Measurements from ENCODE around the gene C3orf62. TPM values are rescaled to one million over a fixed set of nuclear protein-coding genes. Genes with fewer than 3 reads are reported as not detected.

C3orf62 gene
- total and polyA plus RNA-seq, 2 of the 4 experiments (the other 2 are of a cell fraction): 0.90 to 3.1 TPM

DNA sequence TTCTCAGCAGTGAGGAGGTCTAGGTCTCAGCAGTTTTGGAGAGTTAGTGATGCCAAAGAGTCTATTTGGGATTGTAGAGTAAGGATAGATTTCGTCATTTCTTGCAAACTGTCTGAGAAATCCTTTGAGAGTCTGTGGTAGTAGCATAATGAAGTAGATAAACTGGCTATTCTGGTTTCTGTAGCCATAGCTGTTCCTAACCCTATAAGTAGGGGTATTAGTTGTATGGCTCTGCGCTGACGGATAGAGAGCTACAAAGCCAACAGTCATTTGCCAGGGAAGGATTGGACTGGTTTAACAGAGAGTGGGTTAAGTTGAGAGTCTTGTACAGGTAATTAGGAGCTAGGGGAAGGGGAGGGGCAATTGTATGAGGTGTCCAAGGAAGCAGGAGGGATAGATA is 55.0 kb downstream of the C3orf62 start:
- Histone ChIP-seq H4K91ac (ENCODE audit: insufficient read depth, low read depth, low read length) (no peak overlapping the region), H3K9me3 (ENCODE audit: control insufficient read depth, insufficient read depth, low read length) (peaks cover 7% of the 10 kb centered on the region), H3K79me1 (ENCODE audit: low read depth in 1 of 2, low read length in 2 of 2) (no peaks in the 10 kb centered on the region), H2BK5ac (ENCODE audit: low read depth, low read length, poor library complexity, severe bottlenecking) (no peak overlapping the region), H3K56ac (ENCODE audit: extremely low read depth, insufficient read depth, low read length) (no peak overlapping the region), H3K36me3 (ENCODE audit: control insufficient read depth, insufficient read depth, low read length) (no peaks in the 10 kb centered on the region), H3K9me1 (ENCODE audit: insufficient read depth, low read length) (no peaks in the 10 kb centered on the region), H2BK20ac (ENCODE audit: low read depth, low read length) (no peak overlapping the region), H3K18ac (ENCODE audit: low read depth, low read length) (no peak overlapping the region), H2AK5ac (ENCODE audit: low read depth, low read length) (no peak overlapping the region), H4K5ac (ENCODE audit: low read depth, low read length) (no peak overlapping the region), H3K4me1 (ENCODE audit: control insufficient read depth, insufficient read depth, low read length) (0 out of 2 replicates have a peak, but pooled peaks cover 4% of the 10 kb centered on the region), H3K27me3 (ENCODE audit: control insufficient read depth, insufficient read depth, low read length) (no peaks in the 10 kb centered on the region), H4K20me1 (ENCODE audit: insufficient read depth, low read length) (no peaks in the 10 kb centered on the region), H3K4ac (ENCODE audit: low read depth, low read length) (no peak overlapping the region), H2BK15ac (ENCODE audit: low read depth, low read length) (no peak overlapping the region), H3K4me2 (ENCODE audit: low read depth, low read length) (no peak overlapping the region), H3K27ac (ENCODE audit: insufficient read depth, low read length) (no peak overlapping the region), H2BK120ac (ENCODE audit: low read depth, low read length) (no peak overlapping the region), H3K9ac (ENCODE audit: low read depth, low read length) (no peak overlapping the region), H3K14ac (replicated peaks; ENCODE audit: low read depth, low read length) (no peak overlapping the region), H3K4me3 (ENCODE audit: insufficient read depth, low read depth, low read length) (no peak overlapping the region), H4K8ac (ENCODE audit: low read depth in 2 of 2, low read length in 2 of 2) (no peak overlapping the region), H3K23ac (ENCODE audit: low read depth, low read length) (no peak overlapping the region), H2AK9ac (replicated peaks; ENCODE audit: low read depth, low read length, poor library complexity) (no peak overlapping the region), H2AFZ (replicated peaks; ENCODE audit: low read length, poor library complexity) (no peak overlapping the region)
- DNase-seq: no peak
- dilution Hi-C loops (cut with HindIII; ENCODE audit: low sequenced_read_pairs, unreplicated experiment): no loop called here
- CTCF ChIA-PET: no interaction called here
- POLR2A ChIA-PET (ENCODE audit: unreplicated experiment): no interaction called here
- TF ChIP-seq CHD1 (IDR thresholded peaks at IDR 0.05; ENCODE audit: low read depth, low read length) (no peak), BHLHE40 (IDR thresholded peaks at IDR 0.05; ENCODE audit: low read depth, low read length) (no peak), CTCF (conservative IDR thresholded peaks at IDR 0.05; ENCODE audit: low read depth, low read length) (no peak), MXI1 (IDR thresholded peaks at IDR 0.05; ENCODE audit: borderline replicate concordance, low read depth, low read length) (no peak), RFX5 (IDR thresholded peaks at IDR 0.05; ENCODE audit: low read depth, low read length) (no peak), MAZ (IDR thresholded peaks at IDR 0.05; ENCODE audit: borderline replicate concordance, low read depth, low read length) (no peak), RCOR1 (IDR thresholded peaks at IDR 0.05; ENCODE audit: insufficient replicate concordance, low read length) (no peak), POLR2A (IDR thresholded peaks at IDR 0.05; ENCODE audit: low read depth, low read length) (no peak), FOS (IDR thresholded peaks at IDR 0.05; ENCODE audit: low read depth, low read length) (no peak), SMC3 (IDR thresholded peaks at IDR 0.05; ENCODE audit: low read depth, low read length) (no peak), ELK1 (IDR thresholded peaks at IDR 0.05; ENCODE audit: borderline replicate concordance, low read depth, low read length) (no peak), MAFK (IDR thresholded peaks at IDR 0.05; ENCODE audit: low read depth, low read length) (no peak), NFE2L2 (IDR thresholded peaks at IDR 0.05; ENCODE audit: low read depth, low read length) (no peak), CEBPB (IDR thresholded peaks at IDR 0.05; ENCODE audit: low read depth, low read length) (no peak)
- TF ChIP-seq, protein P1, sequence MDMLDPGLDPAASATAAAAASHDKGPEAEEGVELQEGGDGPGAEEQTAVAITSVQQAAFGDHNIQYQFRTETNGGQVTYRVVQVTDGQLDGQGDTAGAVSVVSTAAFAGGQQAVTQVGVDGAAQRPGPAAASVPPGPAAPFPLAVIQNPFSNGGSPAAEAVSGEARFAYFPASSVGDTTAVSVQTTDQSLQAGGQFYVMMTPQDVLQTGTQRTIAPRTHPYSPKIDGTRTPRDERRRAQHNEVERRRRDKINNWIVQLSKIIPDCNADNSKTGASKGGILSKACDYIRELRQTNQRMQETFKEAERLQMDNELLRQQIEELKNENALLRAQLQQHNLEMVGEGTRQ (IDR thresholded peaks at IDR 0.05; ENCODE audit: low read depth, low read length): no peak
- WGBS, 2 experiments (ENCODE audit: extremely low coverage in 2 of 2, insufficient read length in 1 of 2): 100% methylated on average over 2 of the region's 3 CpGs; no CpG with 5 or more reads in 1 of the 2 experiments
- no TSS peak for BruUV-seq (replicated peaks)
- in situ Hi-C loops (cut with MboI; ENCODE audit: low sequenced_read_pairs): no loop called here
- intact Hi-C loops (cut with micrococcal nuclease): no loop called here
- no peak for ATAC-seq (ENCODE audit: low read depth)
